Stimulated activated CD8-positive, alpha-beta memory T cell treated with anti-CD3 and anti-CD28 coated beads, Interleukin-4, amount 100 ng/mL, for 24 hours (primary cell): ENCODE data around the gene MEAK7.

ENCODE experiments used
- DNase-seq: peaks from one replicate; pipeline ENCODE4 v3.0.0-alpha.2; 2020; ENCODE audit warnings: low read depth

The MEAK7 gene

DNA sequence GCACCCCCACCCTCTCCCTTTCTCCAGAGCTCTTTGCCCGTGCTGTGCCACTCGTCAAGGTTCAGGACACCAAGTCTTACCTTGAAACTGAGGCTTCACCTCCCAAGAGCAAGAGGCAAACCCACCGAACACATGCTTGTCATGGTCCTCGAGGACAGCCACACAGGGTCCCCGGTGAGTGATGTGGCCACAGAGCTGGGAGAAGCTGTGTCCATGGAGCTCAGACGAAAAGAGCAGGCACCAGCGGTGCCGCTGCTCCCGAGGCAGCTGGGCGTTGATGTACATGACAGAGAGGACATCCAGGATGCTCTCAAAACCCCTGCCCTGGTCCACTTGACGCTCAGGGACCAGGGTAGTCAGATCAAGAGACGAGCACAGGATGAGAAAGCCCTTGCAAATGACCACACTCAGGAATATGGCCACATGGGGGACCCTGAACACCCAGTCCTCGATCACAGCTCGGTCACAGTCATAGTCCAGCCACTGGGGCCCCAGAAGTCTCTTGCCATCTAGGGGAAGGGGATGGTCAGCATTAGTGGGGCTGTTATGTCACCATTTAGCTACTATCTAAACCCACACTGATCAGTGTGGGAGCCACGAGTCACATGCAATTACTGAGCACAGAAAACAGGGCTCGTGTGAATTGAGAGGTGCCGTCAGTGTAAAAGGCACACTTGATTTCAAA, 17.8 kb downstream of the MEAK7 start:
- DNase-seq: no peak

DNA sequence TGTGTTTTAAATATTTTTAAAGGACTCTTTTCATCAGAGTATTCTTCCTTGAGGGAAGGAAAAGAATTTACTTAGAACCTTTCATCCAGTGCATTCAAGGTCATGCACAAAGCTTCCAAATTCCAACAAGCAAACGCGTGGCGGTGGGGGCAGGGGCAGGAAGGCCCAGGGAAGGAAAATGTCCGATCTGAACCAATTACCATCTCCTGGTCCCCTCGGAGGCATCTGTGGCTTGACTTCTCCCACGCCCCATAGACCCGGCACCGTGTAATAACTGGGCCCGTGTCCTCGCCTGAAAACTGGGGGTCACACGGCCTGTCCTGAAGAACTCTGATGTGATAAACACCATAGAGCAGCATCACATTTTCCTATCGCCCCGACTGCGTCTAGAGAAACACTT, 18.3 kb downstream of the MEAK7 start:
- DNase-seq: no peak

DNA sequence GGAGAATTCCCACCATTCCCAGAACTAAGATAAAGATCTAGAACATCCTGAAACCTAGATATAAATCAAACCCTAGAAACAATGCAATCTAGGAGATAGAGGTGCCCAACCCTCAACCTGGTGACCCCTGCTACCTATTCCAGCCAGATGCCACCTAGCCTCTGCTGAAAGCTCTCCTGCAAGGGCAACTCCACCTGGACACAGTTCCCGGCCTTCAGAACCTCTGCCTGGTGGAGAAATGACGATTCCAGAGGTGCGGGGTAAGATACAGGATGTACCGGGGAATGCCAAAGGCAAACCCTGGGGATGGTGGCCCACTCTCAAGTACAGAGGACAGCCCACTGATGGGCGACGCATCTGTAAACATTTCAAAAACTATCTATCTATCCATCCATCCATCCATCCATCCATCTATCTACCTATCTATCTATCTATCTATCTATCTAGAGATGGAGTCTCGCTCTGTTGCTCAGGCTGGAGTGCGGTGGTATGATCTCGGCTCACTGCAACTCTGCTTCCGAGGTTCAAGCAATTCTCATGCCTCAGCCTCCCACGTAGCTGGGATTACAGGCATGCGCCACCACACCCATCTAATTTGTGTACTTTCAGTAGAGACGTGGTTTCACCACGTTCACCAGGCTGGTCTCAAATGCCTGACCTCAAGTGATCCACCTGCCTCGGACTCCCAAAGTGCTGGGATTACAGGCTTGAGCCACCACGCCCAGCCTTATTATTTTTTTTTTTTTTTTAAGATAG, 19.0 kb downstream of the MEAK7 start:
- no peak for DNase-seq

DNA sequence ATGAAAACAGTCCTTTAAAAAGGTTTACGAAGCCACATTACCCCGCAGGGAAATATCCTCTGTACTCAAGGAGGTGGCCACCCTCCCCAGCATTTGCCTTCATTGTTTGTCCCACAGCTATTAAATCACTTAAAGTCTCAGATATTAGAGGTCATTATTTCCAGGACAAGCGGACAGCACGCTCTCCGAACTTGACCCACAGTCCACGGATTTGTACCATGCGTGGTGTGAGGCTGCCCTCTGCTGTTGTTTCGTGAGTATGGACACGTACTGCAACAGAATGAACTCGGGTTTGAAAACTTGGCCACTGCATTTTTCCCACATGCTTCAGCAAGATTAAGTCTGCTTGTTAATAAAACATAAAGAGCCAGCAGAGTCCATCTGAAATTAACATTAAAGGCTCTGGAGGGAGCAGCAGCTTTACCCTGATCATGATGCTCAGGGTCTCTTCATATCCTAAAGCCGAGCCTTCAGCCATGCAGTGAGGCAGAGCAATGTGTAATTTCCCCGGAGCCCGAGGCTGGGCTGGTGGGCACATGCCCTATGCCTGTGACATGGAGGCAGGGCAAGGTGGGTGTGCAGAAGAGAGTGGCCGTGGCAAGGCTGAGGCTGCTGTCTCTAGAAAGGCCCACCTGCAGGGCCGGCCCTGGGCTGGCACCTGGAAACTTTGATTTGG, 19.7 kb downstream of the MEAK7 start:
- no peak for DNase-seq

DNA sequence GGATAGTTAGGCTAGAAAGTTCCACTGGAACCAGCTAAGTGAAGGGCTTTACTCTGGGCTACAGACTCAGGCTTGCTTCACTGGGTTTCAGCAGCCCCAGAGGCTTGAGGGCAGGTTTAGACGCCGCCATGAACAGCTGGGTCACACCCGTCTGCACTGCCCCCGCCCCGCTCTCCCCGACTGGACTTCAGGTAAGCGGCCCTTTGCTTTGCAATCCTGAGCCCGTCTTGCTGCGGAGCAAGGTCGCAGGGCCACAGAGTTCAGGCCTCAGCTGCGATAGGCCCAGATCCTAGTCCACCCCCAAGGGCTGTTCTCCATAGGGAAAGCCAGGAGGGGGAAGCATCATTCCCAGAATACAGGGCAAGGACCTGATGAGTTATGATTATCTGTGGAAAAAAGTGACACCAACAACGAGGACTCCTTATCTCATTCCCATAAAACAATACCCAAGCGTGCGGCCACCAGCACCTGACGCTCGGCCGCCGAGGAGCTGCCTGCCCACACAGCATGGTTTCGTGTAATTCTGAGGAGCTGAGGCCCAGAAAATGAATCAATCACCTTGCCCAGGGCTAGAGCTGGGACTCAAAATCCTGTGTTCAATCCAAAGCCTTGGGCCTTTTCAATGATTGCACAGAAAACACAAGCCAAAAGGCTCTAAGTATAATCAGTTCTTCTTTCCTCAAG, 20.4 kb downstream of the MEAK7 start:
- DNase-seq: no peak

DNA sequence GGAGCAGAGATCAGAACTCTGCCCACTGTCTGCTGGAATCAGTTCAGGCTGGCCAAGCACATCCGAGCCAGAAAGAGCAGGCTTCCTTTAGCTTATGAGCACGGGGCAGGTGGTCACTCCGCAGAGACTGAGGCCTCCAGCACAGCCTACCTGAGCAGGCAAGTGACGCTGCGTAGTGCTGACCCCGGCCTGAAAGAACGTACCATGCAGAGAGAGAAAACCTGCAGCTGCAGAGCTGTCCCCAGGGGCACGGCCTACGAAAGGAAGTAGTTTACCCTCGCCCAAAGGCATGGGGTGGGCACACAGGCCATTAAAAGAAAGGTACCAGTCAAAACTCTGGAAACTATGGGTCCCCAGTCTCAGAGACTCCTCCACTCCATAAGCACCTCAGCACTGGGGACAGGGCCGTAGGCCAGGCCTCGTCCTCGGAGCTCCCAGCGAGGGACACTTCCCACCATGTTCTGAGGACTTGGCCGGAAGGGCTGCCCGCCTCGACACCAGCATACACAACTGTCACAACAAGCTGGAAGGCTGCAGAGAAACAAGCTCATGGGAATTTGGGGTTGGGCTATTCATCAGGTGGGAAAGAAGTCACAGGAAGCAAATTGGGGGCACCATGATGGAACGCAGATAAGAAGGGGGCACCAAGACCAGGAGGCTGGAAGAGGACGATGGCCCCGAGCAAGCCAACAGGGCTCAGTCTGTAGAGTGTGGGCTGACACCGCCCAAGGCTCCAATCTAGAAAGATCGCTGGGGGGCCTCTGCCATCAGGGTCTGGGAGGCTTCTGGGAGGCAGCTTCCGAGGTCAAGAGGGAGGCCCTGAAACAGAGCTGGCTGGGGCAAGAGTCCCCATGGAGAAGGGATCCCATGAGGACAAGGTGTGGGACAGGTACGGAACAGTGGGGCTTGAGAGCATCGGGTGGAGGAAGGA, 21.2 kb downstream of the MEAK7 start:
- DNase-seq: no peak

DNA sequence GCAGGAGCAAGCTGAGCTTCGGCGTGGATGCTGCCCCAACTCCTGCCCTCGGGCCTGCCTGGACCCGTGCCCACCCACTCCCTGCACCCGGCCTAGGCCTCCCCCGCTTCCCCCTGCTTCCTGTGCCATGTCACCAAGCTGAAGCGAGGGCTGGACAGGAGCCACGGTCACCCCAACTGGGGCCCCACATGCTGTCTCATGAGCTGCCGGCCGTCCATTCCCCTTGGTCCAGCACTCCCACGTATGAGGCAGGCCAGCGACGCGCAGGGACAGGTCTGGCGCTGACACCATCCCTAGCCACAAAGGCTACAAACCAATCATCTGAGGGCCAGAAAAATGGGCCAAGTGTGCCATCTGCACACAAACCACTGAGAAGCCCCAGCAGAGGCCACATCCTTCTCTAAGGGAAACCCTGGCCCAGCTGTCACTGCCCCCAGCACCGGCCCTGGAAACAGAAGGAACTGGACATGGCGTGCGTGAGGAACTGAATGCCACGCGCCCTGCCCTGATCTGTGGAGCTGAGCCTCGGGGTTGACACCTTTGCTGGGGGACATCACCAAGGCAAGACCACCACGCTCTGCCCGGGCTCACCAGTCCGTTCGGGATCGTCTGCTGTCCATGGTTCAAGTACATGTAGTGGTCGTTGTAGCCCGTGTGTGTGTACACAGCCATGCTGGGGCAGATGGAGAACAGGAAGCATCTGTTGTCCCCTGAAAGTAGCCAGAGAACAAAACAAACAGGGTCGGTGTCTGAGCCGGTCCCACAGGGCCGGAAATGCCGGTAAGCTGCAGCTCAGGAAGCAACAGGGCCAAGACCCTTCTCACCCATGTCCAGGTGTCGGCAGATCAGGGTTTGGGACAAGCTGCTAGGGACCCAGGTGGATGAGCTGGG, 22.2 kb downstream of the MEAK7 start:
- no peak for DNase-seq

DNA sequence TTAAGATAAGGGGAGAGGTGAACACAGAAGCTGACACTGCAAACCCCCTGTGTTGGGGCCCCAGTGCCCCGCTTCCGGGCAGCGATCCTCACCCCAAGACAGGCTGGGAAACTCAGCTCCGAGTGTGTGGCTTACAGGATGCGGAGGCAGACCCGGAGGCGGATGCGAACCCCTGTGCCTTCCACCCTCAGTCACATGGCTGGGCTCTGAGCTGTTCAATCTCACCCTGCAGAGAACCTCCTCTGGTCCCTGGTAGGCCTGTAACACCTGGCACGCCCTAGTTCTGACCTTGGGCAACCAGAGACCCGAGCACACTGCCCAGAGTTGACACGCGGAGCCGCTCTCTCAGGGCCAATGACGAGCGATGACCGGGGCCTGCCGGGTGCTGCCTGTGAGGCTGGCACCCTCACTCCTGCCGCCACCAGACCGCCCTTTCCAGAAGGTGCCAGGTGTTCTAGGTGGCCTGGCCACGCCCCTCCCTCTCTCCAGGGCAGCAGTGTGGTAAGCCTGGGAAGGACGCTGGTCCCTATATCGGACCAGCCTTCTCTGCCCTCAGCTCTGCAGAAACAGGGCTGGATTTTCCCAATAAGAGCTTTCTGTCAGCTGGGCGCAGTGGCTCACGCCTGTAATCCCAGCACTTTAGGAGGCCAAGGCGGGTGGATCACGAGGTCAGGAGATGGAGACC, 23.3 kb downstream of the MEAK7 start:
- DNase-seq: no peak

DNA sequence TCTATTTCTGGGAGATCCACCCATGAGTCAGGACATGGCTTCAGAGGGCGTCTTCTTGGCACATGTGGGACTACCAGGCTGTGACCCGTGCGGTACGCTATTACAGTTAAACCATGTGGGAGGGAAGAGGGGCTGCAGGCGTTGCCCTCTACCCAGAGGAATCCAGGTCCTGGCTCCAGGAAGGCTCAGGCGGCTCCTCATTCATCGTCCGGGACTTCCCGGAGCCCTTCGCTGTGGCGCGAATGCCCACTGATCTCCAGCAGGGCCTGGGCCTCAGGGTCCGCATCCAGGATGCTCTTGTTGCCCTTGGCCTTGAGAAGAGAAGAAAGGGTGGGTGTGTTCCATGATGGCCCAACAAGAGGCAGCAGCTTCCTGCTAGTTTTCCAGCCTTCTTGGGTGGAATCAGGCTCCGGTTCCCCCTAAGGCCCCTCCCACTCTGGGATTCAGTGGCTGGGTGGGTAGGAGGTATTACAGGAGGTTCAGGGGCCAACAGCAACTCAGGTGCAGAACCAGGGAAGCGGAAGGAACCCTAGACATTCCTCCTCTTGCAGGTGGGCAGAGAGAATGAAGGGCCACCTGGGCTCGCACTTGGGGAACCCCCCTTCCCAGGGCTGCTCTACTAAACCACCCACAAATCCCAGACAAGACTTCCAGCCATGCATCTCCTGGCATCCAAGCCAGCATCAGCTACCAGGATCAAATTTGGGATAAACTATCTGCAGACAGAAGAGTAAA, 24.6 kb downstream of the MEAK7 start:
- no peak for DNase-seq

DNA sequence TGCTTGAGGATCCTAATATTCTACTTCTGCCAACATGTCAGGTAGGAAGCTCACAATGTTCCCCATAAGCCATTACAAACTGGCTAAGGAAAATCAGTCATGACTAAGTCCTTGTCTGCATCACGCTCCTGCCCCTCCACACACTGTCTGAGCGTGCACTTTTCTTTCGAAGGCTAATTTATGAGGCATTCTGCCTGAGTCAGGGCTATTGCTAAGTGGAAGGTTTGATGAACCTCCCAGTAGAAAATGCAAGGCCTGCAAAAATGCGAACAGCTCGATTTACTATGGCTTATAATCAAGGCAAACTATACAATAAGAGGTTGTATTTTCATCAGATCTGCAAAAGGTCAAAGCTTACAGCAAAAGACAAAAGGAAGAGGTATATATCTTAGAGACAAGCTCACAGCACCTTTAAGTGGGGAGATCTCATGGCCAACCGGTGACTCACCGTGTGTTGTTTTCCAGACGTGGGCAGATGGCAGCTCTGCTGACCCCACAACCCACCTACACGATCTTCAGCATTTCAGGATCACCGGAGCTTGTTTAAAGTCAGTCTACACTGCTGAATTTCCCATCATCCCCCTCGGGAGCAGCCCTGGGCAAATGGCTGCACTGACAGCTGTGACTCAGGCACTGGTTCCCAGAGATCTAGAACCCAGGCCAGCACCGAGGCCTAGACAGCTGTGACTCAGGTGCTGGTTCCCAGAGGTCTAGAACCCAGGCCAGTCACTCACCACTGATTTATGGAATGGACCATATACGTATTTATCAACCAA, 26.1 kb downstream of the MEAK7 start:
- DNase-seq: no peak

DNA sequence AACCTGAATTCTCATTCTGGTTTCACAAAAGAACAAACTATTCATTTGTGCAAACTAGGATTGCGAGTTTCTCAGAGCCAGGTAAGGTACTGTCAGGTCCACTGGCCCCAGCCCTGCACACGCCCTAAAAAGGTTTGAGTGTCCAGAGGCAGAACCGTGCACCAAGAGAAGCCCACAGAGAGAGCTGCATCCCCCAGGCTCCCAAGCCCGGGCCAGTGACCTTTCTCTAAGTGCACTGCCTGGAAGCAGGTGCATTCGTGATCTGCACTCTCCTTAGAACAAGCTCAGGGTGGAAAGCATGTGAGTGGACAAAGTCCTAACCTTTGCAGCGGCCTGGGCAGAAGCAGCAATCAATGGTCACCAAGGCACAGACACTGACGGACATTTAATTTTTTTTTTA, 26.8 kb downstream of the MEAK7 start:
- no peak for DNase-seq

DNA sequence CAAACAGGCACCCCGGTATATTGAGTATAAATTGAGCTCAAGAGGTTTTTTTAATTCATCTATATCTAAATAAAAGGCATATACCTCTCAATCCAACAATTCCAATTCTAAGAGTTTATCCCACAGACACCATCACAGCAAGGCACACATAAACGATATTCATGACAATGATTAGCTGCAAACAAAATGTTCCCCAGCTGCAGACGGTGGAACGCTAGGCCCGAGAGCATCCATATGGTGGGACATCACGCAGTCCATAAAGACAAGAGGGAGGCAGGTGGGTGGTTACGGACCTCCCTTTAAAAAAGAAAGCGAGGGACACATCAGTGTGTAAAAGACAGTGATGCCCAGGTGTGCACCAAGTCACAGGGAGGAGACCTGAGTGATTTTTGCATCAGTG, 28.1 kb downstream of the MEAK7 start:
- DNase-seq: no peak

DNA sequence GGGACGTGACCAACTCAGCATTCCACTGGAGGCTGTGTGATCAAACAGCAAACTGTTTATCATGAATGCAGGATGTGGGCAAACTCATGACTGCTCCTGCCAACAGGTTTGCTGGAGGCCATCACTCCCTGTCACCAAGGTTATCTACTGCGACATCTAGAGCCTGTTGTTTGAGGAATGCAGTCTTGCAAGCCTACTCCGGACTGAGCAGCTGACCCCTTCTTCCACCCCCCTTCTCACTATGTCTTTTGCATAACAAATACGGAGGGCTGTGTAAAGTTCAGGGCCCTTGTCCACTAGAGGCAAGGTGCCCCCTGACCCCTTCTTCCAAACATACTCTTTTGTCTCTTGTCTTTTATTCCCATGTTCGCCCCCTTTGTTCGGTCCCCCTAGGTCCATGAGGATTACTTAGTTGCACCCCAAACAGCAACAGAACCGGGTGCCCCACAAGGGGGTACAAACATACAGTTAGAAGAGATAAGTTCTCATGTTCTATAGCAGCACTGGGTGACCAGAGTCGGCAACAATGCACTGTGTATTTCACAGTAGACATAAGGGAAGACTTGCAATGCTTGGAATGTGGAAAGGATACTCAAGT, 28.7 kb downstream of the MEAK7 start:
- DNase-seq: no peak

DNA sequence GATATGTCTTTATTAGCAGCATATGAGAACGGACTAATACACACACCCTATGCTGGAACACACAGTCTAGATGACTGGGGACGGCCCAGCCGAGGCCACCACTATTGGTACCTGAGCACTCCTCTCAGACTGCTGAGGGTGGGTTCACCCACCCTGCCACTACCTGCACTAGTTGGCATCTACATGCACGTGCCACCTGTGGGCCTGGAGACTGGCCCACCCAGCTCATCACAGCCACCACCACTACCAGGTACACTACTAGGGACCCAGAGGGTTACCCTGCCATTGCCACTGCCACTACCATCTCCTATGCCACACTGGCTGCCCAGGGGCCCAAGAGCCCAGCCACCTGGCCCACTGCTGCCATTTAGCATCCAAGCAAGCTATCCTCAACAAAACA, 32.5 kb downstream of the MEAK7 start:
- no peak for DNase-seq

DNA sequence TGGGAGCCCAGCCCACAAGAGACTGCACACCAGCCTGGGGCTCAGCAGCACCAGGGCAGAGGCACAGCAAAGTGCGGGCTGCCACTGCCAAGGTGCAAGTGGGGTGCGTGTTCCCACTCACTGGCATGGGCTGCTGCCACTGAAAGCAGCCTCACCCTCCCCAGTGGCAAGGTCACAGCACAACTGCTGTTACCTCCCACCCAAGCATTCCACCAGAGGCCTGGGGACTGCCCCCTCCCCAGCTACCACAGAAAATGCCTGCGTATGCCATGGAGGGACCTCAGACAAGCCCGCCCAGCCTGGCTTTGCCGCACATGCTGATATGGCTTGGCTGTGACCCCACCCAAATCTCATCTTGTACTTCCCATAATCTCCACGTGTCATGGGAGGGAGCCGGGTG, 33.1 kb downstream of the MEAK7 start:
- DNase-seq: no peak

DNA sequence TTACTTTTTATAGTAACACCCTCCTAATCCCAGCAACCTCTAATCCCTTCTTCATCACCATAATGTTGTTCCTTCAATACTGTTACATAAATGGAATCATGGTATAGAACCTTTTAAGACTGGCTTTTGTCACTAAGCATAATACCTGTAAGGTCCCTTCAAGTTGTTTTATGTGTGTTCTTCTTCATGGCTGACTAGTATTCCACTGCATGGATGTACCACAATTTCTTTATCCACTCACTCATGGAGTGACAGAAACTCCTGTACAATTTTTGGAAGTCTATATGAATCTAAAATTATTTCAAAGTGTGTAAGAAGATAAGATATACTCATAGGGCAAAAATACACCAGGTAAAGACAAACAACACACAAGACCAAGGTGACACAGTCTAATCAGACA, 36.8 kb downstream of the MEAK7 start:
- DNase-seq: no peak

DNA sequence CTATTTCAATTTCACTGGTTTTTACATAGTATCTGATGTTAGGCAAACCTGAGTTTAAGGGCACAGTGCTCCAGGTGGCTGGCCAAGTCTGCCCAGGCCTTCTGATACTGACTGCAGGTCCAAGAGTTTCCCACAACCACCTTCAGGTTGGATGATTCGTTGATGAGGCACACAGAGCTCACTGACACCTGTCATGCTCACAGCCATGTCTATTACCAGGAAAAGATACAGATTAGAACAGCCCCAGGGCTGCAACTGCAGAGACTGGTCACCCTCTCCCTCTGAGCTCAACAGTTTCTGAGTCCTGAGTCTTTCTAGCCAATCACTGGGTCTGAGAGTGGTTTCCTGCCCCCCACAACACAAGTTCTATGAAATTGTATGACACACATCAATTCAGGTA, 37.2 kb downstream of the MEAK7 start:
- no peak for DNase-seq

DNA sequence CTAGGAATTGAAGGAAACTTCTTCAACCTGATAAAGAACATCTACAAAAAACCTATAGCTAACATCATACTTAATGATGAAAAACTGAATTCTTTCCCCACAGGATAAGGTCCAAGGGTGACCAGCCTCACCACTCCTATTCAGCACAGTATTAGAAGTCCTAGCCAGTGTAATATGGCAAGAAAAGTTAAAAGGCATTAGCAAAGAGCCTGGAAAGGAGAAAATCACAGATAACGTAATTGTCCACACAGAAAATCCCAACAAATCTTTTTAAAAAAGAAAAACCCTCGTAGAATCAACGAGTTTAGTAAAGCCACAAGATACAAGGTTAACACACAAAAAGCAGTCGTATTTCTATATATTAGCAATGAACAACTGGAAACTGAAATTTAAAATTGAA, 37.8 kb downstream of the MEAK7 start:
- DNase-seq: no peak
